HCT116 (cell line): ENCODE results near the gene CACNA1C. TPM values are rescaled to one million over a fixed set of nuclear protein-coding genes. Genes with fewer than 3 reads are reported as not detected.

ENCODE experiments used
- ATAC-seq: fragments of 200-7000 bp; cut with Tn5 transposase; 2 replicates; pipeline ENCODE4 v1.9.1; 2020; ENCODE audit warnings: mild to moderate bottlenecking, moderate library complexity
- BruUV-seq: library from RNA; stranded (reverse); fragments of 400-500 nt; replicated peaks from 2 replicates; lab custom pipeline; 2021; lab: Mats Ljungman, UMichigan
- CTCF ChIA-PET: fragments of 300-600 bp; sonication (Branson Sonifier 250); formaldehyde crosslinking; loops from one replicate; lab custom pipeline; 2021; ENCODE audit warnings: antibody characterized with exemption; lab: Charles Lee
- POLR2A ChIA-PET: fragments of 300-600, 350-600 bp; sonication (Branson Sonifier 250); formaldehyde crosslinking; loops from one replicate; lab custom pipeline; 2021; ENCODE audit warnings: antibody characterized with exemption; lab: Charles Lee
- RAD21 ChIA-PET, 2 experiments: fragments of 300-600 bp; sonication (Branson Sonifier 250); formaldehyde crosslinking; loops; one replicate each; lab custom pipeline; 2023; ENCODE audit warnings: low total read pairs in 2 of 2; ENCODE audit not compliant: uncharacterized antibody in 2 of 2, unreplicated experiment in 2 of 2, low non-redundant PET in 1 of 2; lab: Charles Lee
- DNase-seq: peaks from one replicate; pipeline ENCODE4 v3.0.0-alpha.2; 2010; ENCODE audit warnings: low read depth, low spot score
- H2AFZ ChIP-seq: fragments of 200-600 bp; shearing (Covaris generic), sonication (generic); 2 replicates; pipeline ENCODE4 v1.6.1; 2017; ENCODE audit warnings: low read depth, mixed run types, mixed read lengths, antibody characterized with exemption, low read length; ENCODE audit not compliant: poor library complexity, severe bottlenecking
- H3K27ac ChIP-seq: 2 replicates; pipeline ENCODE4 v1.5.1; 2012; ENCODE audit warnings: low read depth, low read length
- H3K27me3 ChIP-seq: fragments of 200-600 bp; sonication (generic); 2 replicates; pipeline ENCODE4 v1.6.1; 2016; ENCODE audit warnings: mixed run types, low read length, mixed read lengths; ENCODE audit not compliant: insufficient read depth
- H3K36me3 ChIP-seq, 2 experiments: fragments of 200-500 bp in 1 of 2; fragments of 200-600 bp in 1 of 2; sonication (Bioruptor generic) in 1 of 2; sonication (generic) in 1 of 2; 2 replicates each; pipeline versions ENCODE4 v1.5.1 to v1.6.1; 2014 to 2016; ENCODE audit warnings: low read length in 2 of 2, inconsistent platforms in 1 of 2, mixed read lengths in 1 of 2, mixed run types in 1 of 2; ENCODE audit not compliant: insufficient read depth in 2 of 2, control insufficient read depth in 1 of 2
- H3K4me1 ChIP-seq, 2 experiments: fragments of 200-600 bp in 1 of 2; sonication (generic) in 1 of 2; 2 replicates each; pipeline versions ENCODE4 v1.5.1 to v1.6.1; 2012 to 2017; ENCODE audit warnings: low read length in 2 of 2, inconsistent platforms in 1 of 2, mild to moderate bottlenecking in 1 of 2, mixed read lengths in 1 of 2, mixed run types in 1 of 2, moderate library complexity in 1 of 2; ENCODE audit not compliant: insufficient read depth in 2 of 2, control insufficient read depth in 1 of 2
- H3K4me2 ChIP-seq: fragments of 200-600 bp; sonication (generic); 2 replicates; pipeline ENCODE4 v1.6.1; 2017; ENCODE audit warnings: mixed run types, low read length, mixed read lengths
- H3K4me3 ChIP-seq, 2 experiments: fragments of 200-600 bp in 1 of 2; sonication (generic) in 1 of 2; replicated peaks in 1 of 2; 2 replicates each; pipeline ENCODE4 v1.5.1; 2011 to 2016; ENCODE audit warnings: low read length in 2 of 2, control low read depth in 1 of 2, low read depth in 1 of 2, mild to moderate bottlenecking in 1 of 2, mixed read lengths in 1 of 2, mixed run types in 1 of 2
- H3K79me2 ChIP-seq: fragments of 200-600 bp; sonication (generic); 2 replicates; pipeline ENCODE4 v1.6.1; 2017; ENCODE audit warnings: mild to moderate bottlenecking, mixed run types, low read length, moderate library complexity, mixed read lengths; ENCODE audit not compliant: insufficient read depth
- H3K9ac ChIP-seq: fragments of 200-600 bp; sonication (generic); 2 replicates; pipeline ENCODE4 v1.6.1; 2016; ENCODE audit warnings: low read length, mixed read lengths
- H3K9me2 ChIP-seq: fragments of 200-600 bp; sonication (generic), shearing (Covaris generic); 2 replicates; pipeline ENCODE4 v1.6.1; 2017; ENCODE audit warnings: mixed run types, mild to moderate bottlenecking, moderate library complexity; ENCODE audit not compliant: insufficient read depth
- H3K9me3 ChIP-seq, 2 experiments: fragments of 200-500 bp in 1 of 2; fragments of 200-600 bp in 1 of 2; sonication (Bioruptor generic) in 1 of 2; sonication (generic) in 1 of 2; 2 replicates each; pipeline ENCODE4 v1.6.1; 2014 to 2017; ENCODE audit warnings: low read length in 2 of 2, mixed read lengths in 2 of 2, inconsistent platforms in 1 of 2, low read depth in 1 of 2, mild to moderate bottlenecking in 1 of 2, mixed run types in 1 of 2, moderate library complexity in 1 of 2; ENCODE audit not compliant: control insufficient read depth in 1 of 2, insufficient read depth in 1 of 2
- H4K20me1 ChIP-seq: fragments of 200-600 bp; sonication (generic), shearing (Covaris generic); 2 replicates; pipeline ENCODE4 v1.6.1; 2017; ENCODE audit warnings: mixed run types, mild to moderate bottlenecking, moderate library complexity; ENCODE audit not compliant: insufficient read depth
- ATF3 ChIP-seq: IDR thresholded peaks from 2 replicates; pipeline ENCODE4 v1.6.1; 2012
- CEBPB ChIP-seq: IDR thresholded peaks from 2 replicates; pipeline ENCODE4 v1.6.1; 2012; ENCODE audit warnings: low read depth
- CTCF ChIP-seq, 3 experiments: fragments of 200-600 bp in 1 of 3; sonication (generic) in 1 of 3; IDR thresholded peaks in 2 of 3; conservative IDR thresholded peaks in 1 of 3; 2 replicates each; pipeline ENCODE4 v1.5.1; 2012 to 2017; ENCODE audit warnings: low read depth in 2 of 3, low read length in 2 of 3, antibody characterized with exemption in 1 of 3, borderline replicate concordance in 1 of 3, control low read depth in 1 of 3, mild to moderate bottlenecking in 1 of 3, mixed read lengths in 1 of 3, mixed run types in 1 of 3, moderate library complexity in 1 of 3; ENCODE audit not compliant: insufficient read depth in 1 of 3
- EGR1 ChIP-seq: IDR thresholded peaks from 2 replicates; pipeline ENCODE4 v1.6.1; 2012; ENCODE audit warnings: low read depth
- ELF1 ChIP-seq: IDR thresholded peaks from 2 replicates; pipeline ENCODE4 v1.6.1; 2012; ENCODE audit warnings: low read depth, borderline replicate concordance
- EZH2phosphoT487 ChIP-seq: fragments of 200-600 bp; IDR thresholded peaks from 2 replicates; pipeline ENCODE4 v1.6.1; 2018; ENCODE audit warnings: antibody characterized with exemption, borderline replicate concordance
- FOSL1 ChIP-seq: IDR thresholded peaks from 2 replicates; pipeline ENCODE4 v1.6.1; 2012; ENCODE audit warnings: low read depth
- JUND ChIP-seq: IDR thresholded peaks from 2 replicates; pipeline ENCODE4 v1.6.1; 2012
- MAX ChIP-seq: IDR thresholded peaks from 2 replicates; pipeline ENCODE4 v1.6.1; 2012
- POLR2A ChIP-seq: IDR thresholded peaks from 2 replicates; pipeline ENCODE4 v1.7.0; 2011; ENCODE audit warnings: borderline replicate concordance; ENCODE audit not compliant: insufficient read depth, insufficient read length; ENCODE audit errors: extremely low read depth
- POLR2AphosphoS5 ChIP-seq: IDR thresholded peaks from 2 replicates; pipeline ENCODE4 v1.6.1; 2011; ENCODE audit warnings: mild to moderate bottlenecking, low read depth, low read length, moderate library complexity
- RAD21 ChIP-seq: IDR thresholded peaks from 2 replicates; pipeline ENCODE4 v1.6.1; 2012; ENCODE audit warnings: low read depth, mild to moderate bottlenecking
- REST ChIP-seq: IDR thresholded peaks from 2 replicates; pipeline ENCODE4 v1.6.1; 2012; ENCODE audit warnings: low read depth
- SIN3A ChIP-seq: IDR thresholded peaks from 2 replicates; pipeline ENCODE4 v1.6.1; 2012; ENCODE audit warnings: low read depth
- SP1 ChIP-seq: IDR thresholded peaks from 2 replicates; pipeline ENCODE4 v1.6.1; 2012; ENCODE audit warnings: low read depth
- YY1 ChIP-seq: IDR thresholded peaks from 2 replicates; pipeline ENCODE4 v1.6.1; 2011; ENCODE audit warnings: low read length, low read depth, moderate library complexity, mild to moderate bottlenecking; ENCODE audit not compliant: insufficient replicate concordance; ENCODE audit errors: extremely low read depth
- ZBTB33 ChIP-seq: IDR thresholded peaks from 2 replicates; pipeline ENCODE4 v1.6.1; 2011; ENCODE audit warnings: mild to moderate bottlenecking, low read length, moderate library complexity; ENCODE audit not compliant: insufficient replicate concordance; ENCODE audit errors: extremely low read depth
- ZFX ChIP-seq: fragments of 450-650 bp; IDR thresholded peaks from 2 replicates; pipeline ENCODE4 v1.6.1; 2017
- ZNF274 ChIP-seq: fragments of 200-500 bp; sonication (Bioruptor generic); IDR thresholded peaks from 2 replicates; pipeline ENCODE4 v1.6.1; 2014; ENCODE audit warnings: mild to moderate bottlenecking, low read depth, low read length, inconsistent platforms
- intact Hi-C: fragments of 100-400 bp; cut with micrococcal nuclease; formaldehyde crosslinking; loops from 2 replicates; pipeline ENCODE4 v1.10.0; 2022
- total RNA-seq: library from RNA; stranded (reverse); gene quantifications from one replicate; pipeline ENCODE4 v1.2.1, GENCODE V29; 2021; ENCODE audit not compliant: unreplicated experiment

The CACNA1C gene
- total RNA-seq, 1 experiment from 2014 or later: 0.05 TPM

- BruUV-seq: no TSS peak
- H3K4me3 ChIP-seq: no peak overlapping the region
These were observed 261.7 kb downstream of the CACNA1C start for GRCh38 chr12:2314492-2314891.

More at GRCh38 chr12:2314492-2314891, 261.7 kb downstream of the CACNA1C start:
- no peaks in the 10 kb centered on the region for H3K79me2 ChIP-seq
- no peak overlapping the region for H2AFZ ChIP-seq
- ChIA-PET POLR2A (no interaction called here), RAD21 (no interaction called here), CTCF (no interaction called here)
- no peaks in the 10 kb centered on the region for H3K9me3 ChIP-seq
- DNase-seq (no peak), ATAC-seq (no peak)
- H3K27me3 ChIP-seq: peaks cover 4% of the 10 kb centered on the region; the same call in 1 of the 2 replicates
- TF ChIP-seq POLR2AphosphoS5: no peak
- no peak for TF ChIP-seq CEBPB
- no peak for TF ChIP-seq SP1
- no peak for TF ChIP-seq RAD21
- TF ChIP-seq EGR1: no peak
- TF ChIP-seq JUND: no peak
- no peak for TF ChIP-seq EZH2phosphoT487
- TF ChIP-seq ATF3: no peak
- TF ChIP-seq MAX: no peak
- TF ChIP-seq REST: no peak
- no peak for TF ChIP-seq ZBTB33
- no peak for TF ChIP-seq SIN3A
- no peak for TF ChIP-seq FOSL1
- TF ChIP-seq ZFX: no peak
- TF ChIP-seq POLR2A: no peak
- TF ChIP-seq CTCF (IDR thresholded peaks at IDR 0.05 in 2 of 3, conservative IDR thresholded peaks at IDR 0.05 in 1 of 3; ENCODE audit: borderline replicate concordance in 1 of 3, insufficient read depth in 1 of 3, low read depth in 2 of 3, low read length in 2 of 3): no peak
- no peak for TF ChIP-seq YY1
- TF ChIP-seq ELF1: no peak
- no peak for TF ChIP-seq ZNF274
- intact Hi-C loops: no loop called here
- H3K36me3 ChIP-seq: no peaks in the 10 kb centered on the region
- H3K4me1 ChIP-seq: peaks cover under 1 to 1% of the 10 kb centered on the region in 2 experiments; a peak in 3 of 4 replicates
- H3K27ac ChIP-seq: no peak overlapping the region
- H3K9ac ChIP-seq: no peak overlapping the region
- H4K20me1 ChIP-seq: no peaks in the 10 kb centered on the region
- H3K9me2 ChIP-seq: no peaks in the 10 kb centered on the region
- H3K4me2 ChIP-seq: no peak overlapping the region
